Glomerular visceral epithelial cell (primary cell): ENCODE results near the gene CKAP5.
A peak's percentile ranks its signal among the peaks of the same experiment; 100 is the strongest.

Experiments
- DNase-seq: peaks from one replicate; pipeline ENCODE4 v3.0.0-alpha.2; 2016; ENCODE audit errors: extremely low spot score

CKAP5 gene

DNA sequence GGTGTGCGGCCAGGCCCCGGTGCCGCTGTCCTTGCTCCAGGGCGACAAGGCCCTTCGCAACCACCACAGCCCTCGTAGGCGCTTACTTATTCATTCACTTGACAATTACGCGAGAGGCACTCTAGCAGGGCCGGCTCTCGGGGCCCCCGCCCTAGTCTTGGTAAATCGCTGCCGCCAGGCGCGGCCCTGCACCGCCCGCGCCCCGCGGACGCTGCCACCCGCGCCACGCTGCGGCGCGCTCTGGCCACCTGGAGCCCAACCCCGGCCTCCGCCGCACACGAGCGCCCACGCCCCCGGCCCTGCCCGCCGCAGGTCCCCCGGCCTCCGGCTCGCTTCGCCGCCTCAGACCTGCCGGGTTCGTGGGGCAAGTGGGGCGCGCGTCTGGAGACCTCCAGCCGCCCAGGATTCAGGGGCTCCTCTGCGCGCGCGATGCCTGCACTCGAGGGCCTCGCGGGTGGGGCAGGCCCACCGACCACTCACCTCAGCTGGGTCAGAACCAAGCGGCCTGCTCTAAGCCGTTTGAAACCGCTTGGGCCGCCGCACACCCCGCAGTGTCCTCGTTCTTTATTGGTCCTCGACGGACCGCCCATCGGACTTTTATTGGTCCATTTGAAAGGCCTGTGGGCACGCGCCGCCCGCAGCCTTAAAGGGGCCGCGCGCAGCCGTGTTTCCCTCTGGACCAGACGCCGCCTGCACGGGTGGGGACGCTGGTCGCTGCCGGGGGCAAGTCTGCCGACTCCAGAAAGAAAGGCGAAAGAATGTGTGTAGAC, at the start of gene CKAP5:
Gene CKAP5 (minus strand): TSS at position 541 of the 770 bp plus-strand sequence. CDS start 25,049 bp downstream, outside the sequence.
- peak; percentile 85 for DNase-seq

DNA sequence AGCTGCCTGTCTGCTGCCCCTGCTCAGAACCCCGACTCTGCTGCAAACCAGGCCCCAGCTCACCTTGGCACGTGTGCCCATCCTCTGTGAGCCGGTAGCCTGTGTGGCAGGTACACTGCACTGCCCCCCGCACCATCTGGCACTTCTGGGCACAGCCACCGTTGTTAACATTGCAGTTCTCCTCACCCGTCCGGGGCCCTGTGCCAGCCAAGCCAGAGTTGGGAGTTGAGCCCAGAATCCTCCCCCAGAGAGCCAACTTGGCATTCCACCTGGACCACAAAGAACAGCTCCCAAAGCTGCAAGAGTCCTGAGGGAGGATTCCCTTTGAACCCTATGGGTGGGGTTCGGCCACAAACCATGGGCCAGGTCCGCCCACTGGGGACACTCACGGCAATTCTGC, 49.7 kb upstream of the CKAP5 start:
- DNase-seq: no peak

DNA sequence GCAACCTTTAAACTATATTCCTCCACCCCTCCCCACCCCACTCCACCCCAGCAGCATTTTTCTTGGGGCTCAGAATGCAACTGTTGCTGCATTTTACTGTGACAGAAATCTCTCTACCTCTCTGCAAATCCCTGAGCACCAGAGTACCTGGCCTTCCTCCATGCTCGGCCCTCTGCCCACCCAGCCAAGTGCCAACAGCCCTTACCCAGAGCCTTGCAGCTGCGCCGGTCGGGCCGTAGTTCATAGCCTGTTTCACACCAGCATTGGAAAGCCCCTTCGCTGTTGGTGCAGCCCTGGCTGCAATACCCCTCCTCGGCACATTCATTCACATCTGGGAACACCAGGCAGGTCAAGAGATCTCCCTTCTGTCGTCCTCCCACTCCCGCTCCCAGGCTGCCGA, 48.9 kb upstream of the CKAP5 start:
- DNase-seq: no peak

GRCh38 chr11:46894506-46894905, 48.4 kb upstream of the CKAP5 start:
- no peak for DNase-seq

- no peak for DNase-seq
Measured at GRCh38 chr11:46892838-46893237, 46.8 kb upstream of the CKAP5 start.

DNA sequence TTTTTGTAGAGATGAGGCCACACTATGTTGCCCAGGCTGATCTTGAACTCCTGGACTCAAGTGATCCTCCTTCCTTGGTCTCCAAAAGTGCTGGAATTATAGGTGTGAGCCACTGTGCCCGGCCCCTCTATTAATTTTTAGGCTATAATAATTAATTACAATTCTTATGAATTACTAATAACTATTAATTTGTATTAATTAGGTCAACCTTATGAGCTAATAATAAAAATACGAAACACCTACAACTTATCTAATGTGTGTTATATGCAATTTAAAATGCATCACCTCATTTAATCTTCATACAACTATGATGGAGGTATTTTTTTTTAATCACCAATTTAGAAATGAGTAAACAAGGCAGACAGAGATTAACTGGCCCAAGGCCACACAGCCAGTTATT, 46.0 kb upstream of the CKAP5 start:
- DNase-seq: no peak

DNA sequence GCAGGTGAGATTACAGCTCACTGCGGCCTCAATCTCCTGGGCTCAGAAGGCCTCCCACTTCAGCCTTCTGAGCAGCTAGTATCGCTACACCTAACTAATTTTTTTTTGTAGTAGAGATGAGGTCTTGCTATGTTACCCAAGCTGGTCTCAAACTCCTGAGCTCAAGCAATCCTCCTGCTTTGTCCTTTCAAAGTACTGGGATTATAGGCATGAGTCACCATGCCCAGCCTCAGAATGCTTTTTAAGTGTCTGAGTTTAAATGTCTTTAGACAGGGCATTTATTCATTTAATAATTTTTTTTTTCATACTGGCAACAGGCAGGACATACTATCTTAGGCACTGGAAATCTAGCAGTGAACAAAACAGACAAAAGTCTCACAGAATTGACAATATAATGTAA, 44.6 kb upstream of the CKAP5 start:
- DNase-seq: no peak

GRCh38 chr11:46889689-46890475, 43.8 kb upstream of the CKAP5 start:
- peak; percentile 68 for DNase-seq

DNA sequence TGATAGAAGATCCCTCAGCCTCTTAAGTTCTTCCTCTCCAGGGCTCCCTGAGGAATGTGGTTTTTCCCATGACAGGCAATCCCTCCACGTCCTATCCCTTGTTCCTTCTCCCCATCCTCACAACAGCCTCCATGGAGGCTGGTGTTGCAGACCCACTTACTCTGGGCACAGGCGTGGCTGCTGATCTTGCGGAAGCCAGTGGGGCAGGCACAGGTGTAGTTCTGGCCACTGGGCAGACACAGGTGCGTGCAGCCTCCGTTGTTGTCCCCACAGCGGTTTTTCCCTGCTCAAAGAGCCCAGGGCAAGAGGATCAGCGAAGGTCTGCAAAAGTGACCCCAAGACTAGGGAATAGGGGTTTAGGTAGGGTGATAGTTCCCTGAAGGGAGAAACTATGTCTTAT, 43.2 kb upstream of the CKAP5 start:
- no peak for DNase-seq

GRCh38 chr11:46888636-46889035, 42.6 kb upstream of the CKAP5 start:
- no peak for DNase-seq

DNA sequence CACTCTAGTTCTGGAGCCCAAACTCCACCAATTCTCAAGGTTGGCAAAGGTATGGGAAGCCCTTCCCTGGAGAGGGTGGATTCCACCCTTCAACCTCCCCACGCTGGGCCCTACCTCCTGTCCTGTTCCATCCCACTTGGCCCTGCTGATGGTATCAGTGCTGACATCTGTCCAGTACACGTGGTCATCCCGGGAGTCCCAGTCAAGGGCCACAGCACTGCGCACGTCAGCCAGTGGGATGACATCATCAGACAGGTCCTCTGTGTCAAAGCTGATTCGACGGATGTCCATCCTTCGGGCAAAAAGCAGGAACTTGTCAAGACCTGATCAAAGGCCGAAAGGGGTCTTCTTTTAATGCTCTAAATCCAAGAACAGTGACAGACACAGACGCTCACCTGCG, 40.1 kb upstream of the CKAP5 start:
- no peak for DNase-seq

GRCh38 chr11:46879056-46879585, 33.0 kb upstream of the CKAP5 start:
- no peak for DNase-seq

GRCh38 chr11:46877580-46877979, 31.5 kb upstream of the CKAP5 start:
- DNase-seq: no peak

- no peak for DNase-seq
Measured at GRCh38 chr11:46876471-46876870, 30.4 kb upstream of the CKAP5 start.

DNA sequence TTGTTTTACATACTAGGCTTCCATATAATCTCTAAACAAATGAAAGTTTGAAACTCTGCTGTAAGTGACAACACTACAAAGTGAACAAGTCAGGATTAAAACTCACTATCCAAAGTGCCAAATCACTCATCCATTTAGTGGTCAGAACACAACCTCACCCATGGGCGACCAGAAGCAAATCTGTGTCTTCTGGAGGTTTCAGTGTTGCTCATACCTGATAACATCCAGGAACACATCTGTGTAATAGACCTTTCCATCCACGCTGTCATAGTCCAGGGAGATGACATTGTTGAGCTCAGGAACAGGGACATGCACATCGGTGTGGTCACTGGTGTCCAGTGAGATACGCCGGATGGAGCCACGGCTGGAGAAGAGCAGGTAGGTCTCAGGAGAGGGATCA, 28.5 kb upstream of the CKAP5 start:
- peak; percentile 24 for DNase-seq

- no peak for DNase-seq
Measured at GRCh38 chr11:46868912-46869311, 22.8 kb upstream of the CKAP5 start.

DNA sequence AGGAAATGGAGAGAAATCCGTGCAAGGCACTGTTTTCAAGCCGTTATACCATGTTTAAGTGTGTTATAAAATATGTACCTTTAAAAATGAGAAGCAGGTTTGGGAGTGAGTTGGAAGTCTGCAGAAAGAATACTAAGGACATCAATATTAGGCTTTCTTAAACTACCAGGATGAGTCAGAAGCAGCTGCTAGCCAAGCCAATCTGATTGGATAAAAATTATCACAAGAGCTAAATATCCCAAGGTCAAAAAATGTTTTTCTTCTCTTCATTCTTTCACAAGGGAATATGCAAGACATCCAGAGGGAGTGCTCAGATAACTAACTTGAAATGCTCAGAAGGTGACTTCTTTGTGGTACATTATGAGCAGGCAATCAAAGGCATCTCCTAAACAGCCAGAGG, 19.3 kb upstream of the CKAP5 start:
- DNase-seq: no peak

DNA sequence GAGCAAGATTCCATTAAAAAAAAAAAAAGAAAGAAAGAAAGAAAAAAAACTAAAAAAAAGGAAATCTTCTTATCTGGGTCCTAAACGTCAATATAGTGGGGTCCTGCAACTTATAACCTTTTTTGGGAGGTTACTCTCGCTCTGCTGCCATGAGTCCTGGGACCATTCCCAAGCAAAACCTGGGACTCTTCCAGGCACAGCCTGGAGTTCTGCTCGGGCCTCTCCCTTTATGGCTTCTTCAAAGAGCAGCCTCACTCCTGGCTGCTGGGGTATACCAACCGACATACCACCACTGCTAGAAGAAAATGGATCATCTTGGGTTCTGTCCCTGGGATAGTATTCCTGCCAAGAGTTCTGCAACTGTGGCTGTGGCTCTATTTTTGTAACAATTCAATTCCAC, 14.1 kb upstream of the CKAP5 start:
- no peak for DNase-seq

- DNase-seq: no peak
Measured at GRCh38 chr11:46858920-46859546, 13.0 kb upstream of the CKAP5 start.

DNA sequence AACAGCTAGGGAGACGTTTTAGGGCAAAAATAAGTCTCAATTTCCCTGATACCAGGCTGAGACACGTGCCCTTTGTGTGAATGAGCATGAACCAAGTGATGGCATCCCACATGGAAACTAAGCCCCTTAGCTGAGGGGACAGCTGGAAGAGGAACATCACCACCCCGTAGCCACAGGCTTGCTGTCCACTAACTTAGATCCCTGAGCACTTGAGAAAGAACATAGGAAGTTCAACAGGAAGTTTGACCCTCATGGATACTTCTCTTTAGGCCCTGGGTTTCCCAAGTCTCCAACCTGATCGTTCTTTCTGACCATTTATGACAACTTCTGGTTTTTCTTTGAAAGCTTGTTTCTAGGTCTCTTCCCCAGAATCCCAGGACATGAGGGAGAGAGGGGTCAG, 11.6 kb upstream of the CKAP5 start:
- DNase-seq: no peak

DNA sequence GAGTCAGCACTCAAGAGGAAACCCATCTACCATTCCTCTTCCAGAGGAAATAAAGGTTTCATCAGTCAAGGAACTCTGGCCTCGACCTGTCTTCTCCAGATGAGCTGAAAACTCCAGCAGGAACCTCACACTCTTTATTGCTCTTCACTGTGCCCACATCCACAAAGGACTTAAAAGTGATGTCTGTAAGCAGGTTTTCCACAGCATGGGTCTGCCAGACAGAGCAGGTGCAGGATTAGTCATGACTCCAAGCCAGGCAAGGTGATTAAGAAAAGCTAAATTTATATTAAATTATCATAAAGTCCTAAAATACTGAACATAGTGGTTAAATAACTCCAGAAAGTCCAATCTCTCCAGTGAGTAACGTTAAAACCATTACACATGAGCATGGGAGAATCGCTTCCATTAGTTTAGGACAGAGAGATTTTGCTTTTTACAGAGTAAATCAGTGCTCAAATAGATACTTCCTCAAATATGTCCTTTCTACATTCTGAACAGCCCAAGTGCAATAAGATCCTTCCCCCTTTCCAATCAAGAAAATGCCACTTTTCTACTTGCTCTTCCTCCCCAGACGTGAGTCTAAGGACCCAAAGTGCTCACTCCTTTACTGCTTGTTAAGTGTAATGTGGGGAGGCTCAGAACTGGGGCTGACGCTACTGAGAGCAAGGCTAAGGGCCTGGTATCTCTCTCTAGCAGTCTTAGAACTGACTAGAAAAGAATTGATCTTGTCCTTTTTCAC, 10.7 kb upstream of the CKAP5 start:
- DNase-seq: no peak

DNA sequence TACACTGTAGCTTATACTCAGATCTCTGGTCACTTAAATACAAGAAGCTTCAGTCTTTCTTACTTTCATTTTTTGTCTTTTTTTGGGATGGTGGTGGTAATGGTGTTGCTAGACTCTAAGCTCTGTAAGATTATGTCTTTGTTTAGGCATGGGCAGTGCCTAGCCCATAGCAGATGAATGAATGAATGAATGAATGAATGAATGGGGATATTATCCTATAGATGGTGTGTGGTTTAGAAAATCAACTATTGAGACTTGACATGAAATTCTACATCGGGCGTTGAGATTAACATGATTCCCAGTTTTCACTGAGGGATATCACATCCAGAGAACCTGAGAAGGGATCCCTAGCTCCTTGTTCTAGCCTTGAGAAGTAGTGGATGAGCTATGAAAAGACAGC, 9.8 kb upstream of the CKAP5 start:
- no peak for DNase-seq
